PFSK-1 (cell line): Measurements from ENCODE around the gene CHL1.

Experiments used
- FOXP2 ChIP-seq: optimal IDR thresholded peaks from 2 replicates; pipeline ENCODE3; 2011; ENCODE audit warnings: borderline replicate concordance, control low read depth, inconsistent platforms; ENCODE audit not compliant: insufficient read depth; ENCODE audit errors: extremely low read length, extremely low read depth
- POLR2AphosphoS5 ChIP-seq: IDR thresholded peaks from 2 replicates; pipeline ENCODE4 v1.6.1; 2012; ENCODE audit warnings: low read depth, mild to moderate bottlenecking, control low read depth, low read length, moderate library complexity
- REST ChIP-seq, 2 experiments: IDR thresholded peaks; 2 replicates each; pipeline versions ENCODE4 v1.6.1 to v1.8.0; 2011 to 2012; ENCODE audit warnings: low read depth in 2 of 2, low read length in 2 of 2, control low read depth in 1 of 2, inconsistent platforms in 1 of 2, mild to moderate bottlenecking in 1 of 2, moderate library complexity in 1 of 2; ENCODE audit not compliant: insufficient read depth in 1 of 2
- SIN3A ChIP-seq: IDR thresholded peaks from 2 replicates; pipeline ENCODE4 v1.6.1; 2012; ENCODE audit warnings: mild to moderate bottlenecking, low read length, moderate library complexity, borderline replicate concordance; ENCODE audit not compliant: insufficient read depth
- TAF1 ChIP-seq: IDR thresholded peaks from 2 replicates; pipeline ENCODE4 v1.6.1; 2012; ENCODE audit warnings: low read length, control low read depth, borderline replicate concordance; ENCODE audit not compliant: insufficient read depth

GRCh38 chr3:267101-267500 lies 70.5 kb downstream of the CHL1 start:
- no peak for TF ChIP-seq POLR2AphosphoS5
- no peak for TF ChIP-seq REST (IDR thresholded peaks at IDR 0.05; ENCODE audit: insufficient read depth in 1 of 2, low read depth in 2 of 2, low read length in 2 of 2)
- TF ChIP-seq SIN3A: no peak
- TF ChIP-seq TAF1: no peak
- no peak for TF ChIP-seq FOXP2
